Dendritic cell treated with granulocyte-macrophage colony-stimulating factor and Interleukin-4, amounts not matched to agents 40 ng/mL and 50 ng/mL, for 4 days (primary cell): ENCODE data around the gene TOR1B.

Experiments
- H3K27ac Mint-ChIP-seq: one replicate; pipeline ENCODE4 v1.8.0; 2022; ENCODE audit warnings: mild to moderate bottlenecking, mixed read lengths
- H3K27me3 Mint-ChIP-seq: one replicate; pipeline ENCODE4 v1.8.0; 2022; ENCODE audit warnings: mild to moderate bottlenecking, mixed read lengths
- H3K36me3 Mint-ChIP-seq: one replicate; pipeline ENCODE4 v1.8.0; 2022; ENCODE audit warnings: low read depth, mixed read lengths
- H3K4me1 Mint-ChIP-seq: one replicate; pipeline ENCODE4 v1.8.0; 2022; ENCODE audit warnings: low read depth, mixed read lengths
- H3K4me3 Mint-ChIP-seq: one replicate; pipeline ENCODE4 v1.8.0; 2022; ENCODE audit warnings: mild to moderate bottlenecking, moderate library complexity, mixed read lengths
- H3K9me3 Mint-ChIP-seq: one replicate; pipeline ENCODE4 v1.8.0; 2022; ENCODE audit warnings: mixed read lengths
- intact Hi-C: fragments of 100-400 bp; cut with micrococcal nuclease; formaldehyde crosslinking; loops from one replicate; pipeline ENCODE4 v1.15.0; 2022

TOR1B gene

GRCh38 chr9:129850821-129851550, 48.0 kb downstream of the TOR1B start:
- no peak overlapping the region for H3K4me3 Mint-ChIP-seq
- H3K4me1 Mint-ChIP-seq: peaks cover 8% of the 10 kb centered on the region
- H3K9me3 Mint-ChIP-seq: no peaks in the 10 kb centered on the region
- peaks cover 65% of the 10 kb centered on the region for H3K36me3 Mint-ChIP-seq
- no peak overlapping the region for H3K27ac Mint-ChIP-seq
- H3K27me3 Mint-ChIP-seq: no peaks in the 10 kb centered on the region
- intact Hi-C loops: no loop called here

- Mint-ChIP-seq H3K27me3 (no peaks in the 10 kb centered on the region), H3K27ac (no peak overlapping the region), H3K4me1 (peaks cover 4% of the 10 kb centered on the region), H3K9me3 (no peaks in the 10 kb centered on the region), H3K4me3 (no peak overlapping the region), H3K36me3 (peaks cover 74% of the 10 kb centered on the region)
- intact Hi-C loops: no loop called here
Observed at GRCh38 chr9:129851821-129852220, 48.8 kb downstream of the TOR1B start.

GRCh38 chr9:129852579-129852978, 49.6 kb downstream of the TOR1B start:
- intact Hi-C loops: no loop called here
- no peaks in the 10 kb centered on the region for H3K4me1 Mint-ChIP-seq
- H3K27ac Mint-ChIP-seq: no peak overlapping the region
- H3K9me3 Mint-ChIP-seq: no peaks in the 10 kb centered on the region
- H3K4me3 Mint-ChIP-seq: no peak overlapping the region
- H3K27me3 Mint-ChIP-seq: no peaks in the 10 kb centered on the region
- H3K36me3 Mint-ChIP-seq: peaks cover 81% of the 10 kb centered on the region

- H3K4me1 Mint-ChIP-seq: no peaks in the 10 kb centered on the region
- no peak overlapping the region for H3K27ac Mint-ChIP-seq
- intact Hi-C loops: no loop called here
- no peaks in the 10 kb centered on the region for H3K9me3 Mint-ChIP-seq
- no peaks in the 10 kb centered on the region for H3K27me3 Mint-ChIP-seq
- H3K4me3 Mint-ChIP-seq: no peak overlapping the region
- H3K36me3 Mint-ChIP-seq: peaks cover 92% of the 10 kb centered on the region
Observed at GRCh38 chr9:129853614-129854013, 50.6 kb downstream of the TOR1B start.

- H3K27me3 Mint-ChIP-seq: no peaks in the 10 kb centered on the region
- H3K9me3 Mint-ChIP-seq: no peaks in the 10 kb centered on the region
- peaks cover 100% of the 10 kb centered on the region for H3K36me3 Mint-ChIP-seq
- H3K27ac Mint-ChIP-seq: no peak overlapping the region
- H3K4me3 Mint-ChIP-seq: no peak overlapping the region
- H3K4me1 Mint-ChIP-seq: no peaks in the 10 kb centered on the region
- intact Hi-C loops: no loop called here
Observed at GRCh38 chr9:129854588-129855110, 51.7 kb downstream of the TOR1B start.

- intact Hi-C loops: no loop called here
- H3K4me1 Mint-ChIP-seq: no peaks in the 10 kb centered on the region
- H3K4me3 Mint-ChIP-seq: no peak overlapping the region
- H3K27ac Mint-ChIP-seq: no peak overlapping the region
- H3K27me3 Mint-ChIP-seq: no peaks in the 10 kb centered on the region
- H3K36me3 Mint-ChIP-seq: peaks cover 94% of the 10 kb centered on the region
- no peaks in the 10 kb centered on the region for H3K9me3 Mint-ChIP-seq
Observed at GRCh38 chr9:129857207-129857606, 54.2 kb downstream of the TOR1B start.

GRCh38 chr9:129858167-129858962, 55.4 kb downstream of the TOR1B start:
- Mint-ChIP-seq H3K27me3 (no peaks in the 10 kb centered on the region), H3K27ac (no peak overlapping the region), H3K4me1 (no peaks in the 10 kb centered on the region), H3K9me3 (no peaks in the 10 kb centered on the region), H3K36me3 (peaks cover 94% of the 10 kb centered on the region), H3K4me3 (no peak overlapping the region)
- intact Hi-C loops: no loop called here
